ENCODE data around the gene RAP1GAP2. TPM values are rescaled to one million over a fixed set of nuclear protein-coding genes. Genes with fewer than 3 reads are reported as not detected.

The RAP1GAP2 gene
- polyA plus RNA-seq, 1 donor = 21.3 TPM

GRCh38 chr17:2867441-2868424 lies 71.5 kb downstream of the RAP1GAP2 start:
- Histone ChIP-seq H3K27ac (ENCODE audit: low read length) (no peak overlapping the region), H3K27me3 (ENCODE audit: control insufficient read depth, insufficient read depth, low read length) (no peaks in the 10 kb centered on the region), H3K9me3 (ENCODE audit: control insufficient read depth, low read depth, low read length) (no peaks in the 10 kb centered on the region), H3K4me3 (ENCODE audit: low read length) (no peak overlapping the region), H3K36me3 (ENCODE audit: control insufficient read depth, insufficient read depth, low read length) (no peaks in the 10 kb centered on the region), H3K4me1 (ENCODE audit: control insufficient read depth, insufficient read depth, low read length) (no peaks in the 10 kb centered on the region)
- DNase-seq = no peak
- WGBS (ENCODE audit: insufficient coverage, low lambda C conversion rate) = no CpG with 5 or more reads among the region's 23 CpGs

GRCh38 chr17:2869604-2870003 lies 73.4 kb downstream of the RAP1GAP2 start:
- no peaks in the 10 kb centered on the region for H3K9me3 ChIP-seq (ENCODE audit: control insufficient read depth, low read depth, low read length)
- no peak overlapping the region for H3K27ac ChIP-seq (ENCODE audit: low read length)
- H3K4me1 ChIP-seq (ENCODE audit: control insufficient read depth, insufficient read depth, low read length) = peaks cover 3% of the 10 kb centered on the region
- WGBS (ENCODE audit: insufficient coverage, low lambda C conversion rate) = no CpG with 5 or more reads among the region's 13 CpGs
- H3K27me3 ChIP-seq (ENCODE audit: control insufficient read depth, insufficient read depth, low read length) = no peaks in the 10 kb centered on the region
- H3K4me3 ChIP-seq (ENCODE audit: low read length) = no peak overlapping the region
- no peak for DNase-seq
- H3K36me3 ChIP-seq (ENCODE audit: control insufficient read depth, insufficient read depth, low read length) = no peaks in the 10 kb centered on the region

- no peaks in the 10 kb centered on the region for H3K9me3 ChIP-seq (ENCODE audit: control insufficient read depth, low read depth, low read length)
- H3K4me1 ChIP-seq (ENCODE audit: control insufficient read depth, insufficient read depth, low read length) = peaks cover 3% of the 10 kb centered on the region
- WGBS (ENCODE audit: insufficient coverage, low lambda C conversion rate) = no CpG with 5 or more reads among the region's 7 CpGs
- no peak overlapping the region for H3K27ac ChIP-seq (ENCODE audit: low read length)
- no peaks in the 10 kb centered on the region for H3K27me3 ChIP-seq (ENCODE audit: control insufficient read depth, insufficient read depth, low read length)
- H3K4me3 ChIP-seq (ENCODE audit: low read length) = no peak overlapping the region
- DNase-seq = no peak
- H3K36me3 ChIP-seq (ENCODE audit: control insufficient read depth, insufficient read depth, low read length) = no peaks in the 10 kb centered on the region
These were observed 75.0 kb downstream of the RAP1GAP2 start for GRCh38 chr17:2871205-2871604.

GRCh38 chr17:2871720-2872119 lies 75.5 kb downstream of the RAP1GAP2 start:
- Histone ChIP-seq H3K4me1 (ENCODE audit: control insufficient read depth, insufficient read depth, low read length) (peaks cover 3% of the 10 kb centered on the region), H3K4me3 (ENCODE audit: low read length) (no peak overlapping the region), H3K27me3 (ENCODE audit: control insufficient read depth, insufficient read depth, low read length) (no peaks in the 10 kb centered on the region), H3K27ac (ENCODE audit: low read length) (no peak overlapping the region), H3K9me3 (ENCODE audit: control insufficient read depth, low read depth, low read length) (no peaks in the 10 kb centered on the region), H3K36me3 (ENCODE audit: control insufficient read depth, insufficient read depth, low read length) (no peaks in the 10 kb centered on the region)
- no CpG with 5 or more reads among the region's 9 CpGs for WGBS (ENCODE audit: insufficient coverage, low lambda C conversion rate)
- no peak for DNase-seq

GRCh38 chr17:2872282-2872681 lies 76.0 kb downstream of the RAP1GAP2 start:
- Histone ChIP-seq H3K27ac (ENCODE audit: low read length) (no peak overlapping the region), H3K4me1 (ENCODE audit: control insufficient read depth, insufficient read depth, low read length) (peaks cover 3% of the 10 kb centered on the region), H3K36me3 (ENCODE audit: control insufficient read depth, insufficient read depth, low read length) (no peaks in the 10 kb centered on the region), H3K27me3 (ENCODE audit: control insufficient read depth, insufficient read depth, low read length) (no peaks in the 10 kb centered on the region), H3K4me3 (ENCODE audit: low read length) (no peak overlapping the region), H3K9me3 (ENCODE audit: control insufficient read depth, low read depth, low read length) (no peaks in the 10 kb centered on the region)
- 60% methylated on average over 1 of the region's 8 CpGs for WGBS (ENCODE audit: insufficient coverage, low lambda C conversion rate)
- no peak for DNase-seq

GRCh38 chr17:2874189-2874686 lies 78.0 kb downstream of the RAP1GAP2 start:
- WGBS (ENCODE audit: insufficient coverage, low lambda C conversion rate) = no CpG with 5 or more reads among the region's 5 CpGs

GRCh38 chr17:2875608-2876007 lies 79.4 kb downstream of the RAP1GAP2 start:
- Histone ChIP-seq H3K36me3 (ENCODE audit: control insufficient read depth, insufficient read depth, low read length) (no peaks in the 10 kb centered on the region), H3K27me3 (ENCODE audit: control insufficient read depth, insufficient read depth, low read length) (no peaks in the 10 kb centered on the region), H3K9me3 (ENCODE audit: control insufficient read depth, low read depth, low read length) (no peaks in the 10 kb centered on the region), H3K27ac (ENCODE audit: low read length) (no peak overlapping the region), H3K4me1 (ENCODE audit: control insufficient read depth, insufficient read depth, low read length) (peaks cover 3% of the 10 kb centered on the region), H3K4me3 (ENCODE audit: low read length) (no peak overlapping the region)
- no peak for DNase-seq
- WGBS (ENCODE audit: insufficient coverage, low lambda C conversion rate) = 78% methylated on average over 7 of the region's 13 CpGs

More at GRCh38 chr17:2874189-2874686, 78.0 kb downstream of the RAP1GAP2 start:
- DNase-seq = no peak
- Histone ChIP-seq H3K27me3 (ENCODE audit: control insufficient read depth, insufficient read depth, low read length) (no peaks in the 10 kb centered on the region), H3K4me1 (ENCODE audit: control insufficient read depth, insufficient read depth, low read length) (peaks cover 3% of the 10 kb centered on the region), H3K4me3 (ENCODE audit: low read length) (no peak overlapping the region), H3K36me3 (ENCODE audit: control insufficient read depth, insufficient read depth, low read length) (no peaks in the 10 kb centered on the region), H3K9me3 (ENCODE audit: control insufficient read depth, low read depth, low read length) (no peaks in the 10 kb centered on the region), H3K27ac (ENCODE audit: low read length) (no peak overlapping the region)

- Histone ChIP-seq H3K27ac (ENCODE audit: low read length) (no peak overlapping the region), H3K4me1 (ENCODE audit: control insufficient read depth, insufficient read depth, low read length) (peaks cover 3% of the 10 kb centered on the region), H3K9me3 (ENCODE audit: control insufficient read depth, low read depth, low read length) (no peaks in the 10 kb centered on the region), H3K4me3 (ENCODE audit: low read length) (no peak overlapping the region), H3K27me3 (ENCODE audit: control insufficient read depth, insufficient read depth, low read length) (no peaks in the 10 kb centered on the region), H3K36me3 (ENCODE audit: control insufficient read depth, insufficient read depth, low read length) (no peaks in the 10 kb centered on the region)
- no CpG with 5 or more reads among the region's 6 CpGs for WGBS (ENCODE audit: insufficient coverage, low lambda C conversion rate)
- no peak for DNase-seq
These were observed 80.2 kb downstream of the RAP1GAP2 start for GRCh38 chr17:2876467-2876866.

GRCh38 chr17:2878751-2879254 lies 82.6 kb downstream of the RAP1GAP2 start:
- no peaks in the 10 kb centered on the region for H3K9me3 ChIP-seq (ENCODE audit: control insufficient read depth, low read depth, low read length)
- no peak for DNase-seq
- peaks cover 3% of the 10 kb centered on the region for H3K4me1 ChIP-seq (ENCODE audit: control insufficient read depth, insufficient read depth, low read length)
- H3K27me3 ChIP-seq (ENCODE audit: control insufficient read depth, insufficient read depth, low read length) = no peaks in the 10 kb centered on the region
- H3K4me3 ChIP-seq (ENCODE audit: low read length) = no peak overlapping the region
- no peak overlapping the region for H3K27ac ChIP-seq (ENCODE audit: low read length)
- H3K36me3 ChIP-seq (ENCODE audit: control insufficient read depth, insufficient read depth, low read length) = no peaks in the 10 kb centered on the region
- WGBS (ENCODE audit: insufficient coverage, low lambda C conversion rate) = no CpG with 5 or more reads among the region's 16 CpGs

GRCh38 chr17:2880050-2880449 lies 83.8 kb downstream of the RAP1GAP2 start:
- H3K27ac ChIP-seq (ENCODE audit: low read length) = no peak overlapping the region
- no peaks in the 10 kb centered on the region for H3K4me1 ChIP-seq (ENCODE audit: control insufficient read depth, insufficient read depth, low read length)
- H3K27me3 ChIP-seq (ENCODE audit: control insufficient read depth, insufficient read depth, low read length) = no peaks in the 10 kb centered on the region
- no peaks in the 10 kb centered on the region for H3K36me3 ChIP-seq (ENCODE audit: control insufficient read depth, insufficient read depth, low read length)
- H3K4me3 ChIP-seq (ENCODE audit: low read length) = no peak overlapping the region
- no peak for DNase-seq
- H3K9me3 ChIP-seq (ENCODE audit: control insufficient read depth, low read depth, low read length) = no peaks in the 10 kb centered on the region
- WGBS (ENCODE audit: insufficient coverage, low lambda C conversion rate) = no CpG with 5 or more reads among the region's 8 CpGs

Data from large intestine (tissue), 3 donors.